Fibroblast of skin of back (primary cell): ENCODE data around the gene ERAP2. TPM values are rescaled to one million over a fixed set of nuclear protein-coding genes. Genes with fewer than 3 reads are reported as not detected.
"Not testable (repeated sequence)": the region's sequence is repeated elsewhere in the genome, so short reads cannot be mapped to it uniquely, and the experiment has no call there.

ENCODE experiments used
- DNase-seq: peaks from one replicate; pipeline ENCODE4 v3.0.0-alpha.2; 2013
- polyA plus RNA-seq, 2 experiments: library from polyadenylated mRNA; unstranded; fragments of 120-200 nt; gene quantifications; one replicate each; pipeline ENCODE4 v1.2.1, GENCODE V29; 2013; ENCODE audit not compliant: insufficient read length in 2 of 2

ERAP2 gene
- polyA plus RNA-seq (2013, experiment 1 of 2; ENCODE audit: insufficient read length): 3.7 TPM
- 7.5 TPM for polyA plus RNA-seq (2013, experiment 2 of 2; ENCODE audit: insufficient read length)

GRCh38 chr5:96876292-96876850 is at the start of gene ERAP2:
Gene ERAP2 (plus strand): TSS chr5:96876500. CDS start chr5:96879686, 3,186 bp downstream.
- DNase-seq: peak; percentile 34

GRCh38 chr5:96829297-96829696 is 47.0 kb upstream of the ERAP2 start:
- no peak for DNase-seq

- DNase-seq: no peak
Observed at GRCh38 chr5:96834016-96834415, 42.3 kb upstream of the ERAP2 start.

- no peak for DNase-seq
Observed at GRCh38 chr5:96835791-96836191, 40.5 kb upstream of the ERAP2 start.

GRCh38 chr5:96836817-96837216 is 39.5 kb upstream of the ERAP2 start:
- DNase-seq: no peak

GRCh38 chr5:96837303-96837702 is 39.0 kb upstream of the ERAP2 start:
- DNase-seq: no peak

GRCh38 chr5:96838201-96839070 is 37.9 kb upstream of the ERAP2 start:
- DNase-seq: no peak

- DNase-seq: no peak
Observed at GRCh38 chr5:96839071-96839592, 37.2 kb upstream of the ERAP2 start.

GRCh38 chr5:96841931-96842330 is 34.4 kb upstream of the ERAP2 start:
- DNase-seq: not testable (repeated sequence)

- DNase-seq: no peak
Observed at GRCh38 chr5:96843140-96843539, 33.2 kb upstream of the ERAP2 start.

GRCh38 chr5:96844481-96844990 is 31.8 kb upstream of the ERAP2 start:
- DNase-seq: peak; percentile 12

- DNase-seq: no peak
Observed at GRCh38 chr5:96851312-96852062, 24.8 kb upstream of the ERAP2 start.

GRCh38 chr5:96852759-96853158 is 23.5 kb upstream of the ERAP2 start:
- DNase-seq: peak; percentile 54

GRCh38 chr5:96854067-96854466 is 22.2 kb upstream of the ERAP2 start:
- DNase-seq: no peak

- no peak for DNase-seq
Observed at GRCh38 chr5:96855031-96855872, 21.0 kb upstream of the ERAP2 start.

- DNase-seq: no peak
Observed at GRCh38 chr5:96856371-96856770, 19.9 kb upstream of the ERAP2 start.

GRCh38 chr5:96857454-96857853 is 18.8 kb upstream of the ERAP2 start:
- DNase-seq: no peak

GRCh38 chr5:96857924-96858323 is 18.4 kb upstream of the ERAP2 start:
- DNase-seq: no peak

GRCh38 chr5:96859375-96859774 is 16.9 kb upstream of the ERAP2 start:
- DNase-seq: no peak

- DNase-seq: no peak
Observed at GRCh38 chr5:96861076-96861475, 15.2 kb upstream of the ERAP2 start.

- no peak for DNase-seq
Observed at GRCh38 chr5:96863114-96863513, 13.2 kb upstream of the ERAP2 start.
